ENCODE data around the gene SDHA.
"Not testable (repeated sequence)": the region's sequence is repeated elsewhere in the genome, so short reads cannot be mapped to it uniquely, and the experiment has no call there.

The SDHA gene

DNA sequence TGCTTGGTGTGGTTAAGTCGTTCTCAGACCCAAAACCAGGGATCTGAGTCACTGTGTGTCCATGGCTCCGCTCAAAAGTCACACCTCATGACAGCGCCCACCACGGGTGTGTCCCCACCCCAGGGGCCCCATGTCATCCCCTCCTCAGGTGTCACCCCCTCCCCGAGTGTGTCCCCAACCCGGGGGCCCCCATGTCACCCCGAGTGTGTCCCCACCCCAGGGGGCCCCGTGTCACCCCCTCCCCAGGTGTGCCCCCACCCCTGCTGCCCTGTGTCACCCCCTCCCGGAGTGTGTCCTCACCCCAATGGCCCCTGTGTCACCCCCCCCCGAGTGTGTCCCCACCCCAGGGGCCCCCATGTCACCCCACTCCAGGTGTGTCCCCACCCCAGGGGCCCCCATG lies 21.8 kb upstream of the SDHA start:
- FAIRE-seq (no peak), DNase-seq (ENCODE audit: extremely low spot score, insufficient read length, low read depth) (no peak)

DNA sequence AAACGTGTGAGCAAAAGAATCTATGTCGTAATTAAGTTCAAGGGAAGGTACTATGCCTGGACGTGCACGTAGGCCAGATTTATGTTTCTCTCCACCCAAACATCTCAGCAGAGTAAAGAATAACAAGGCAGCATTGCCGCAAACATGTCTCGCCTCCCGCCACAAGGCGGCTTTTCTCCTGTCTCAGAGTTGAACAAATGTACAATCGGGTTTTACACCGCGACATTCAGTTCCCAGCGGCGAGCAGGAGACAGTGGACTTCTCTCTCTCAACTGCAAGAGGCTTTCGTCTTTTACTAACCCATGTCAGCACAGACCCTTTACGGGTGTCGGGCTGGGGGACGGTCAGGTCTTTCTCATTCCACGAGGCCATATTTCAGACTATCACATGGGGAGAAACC lies 21.1 kb upstream of the SDHA start:
- not testable (repeated sequence) for DNase-seq (ENCODE audit: extremely low spot score, insufficient read length, low read depth)

DNA sequence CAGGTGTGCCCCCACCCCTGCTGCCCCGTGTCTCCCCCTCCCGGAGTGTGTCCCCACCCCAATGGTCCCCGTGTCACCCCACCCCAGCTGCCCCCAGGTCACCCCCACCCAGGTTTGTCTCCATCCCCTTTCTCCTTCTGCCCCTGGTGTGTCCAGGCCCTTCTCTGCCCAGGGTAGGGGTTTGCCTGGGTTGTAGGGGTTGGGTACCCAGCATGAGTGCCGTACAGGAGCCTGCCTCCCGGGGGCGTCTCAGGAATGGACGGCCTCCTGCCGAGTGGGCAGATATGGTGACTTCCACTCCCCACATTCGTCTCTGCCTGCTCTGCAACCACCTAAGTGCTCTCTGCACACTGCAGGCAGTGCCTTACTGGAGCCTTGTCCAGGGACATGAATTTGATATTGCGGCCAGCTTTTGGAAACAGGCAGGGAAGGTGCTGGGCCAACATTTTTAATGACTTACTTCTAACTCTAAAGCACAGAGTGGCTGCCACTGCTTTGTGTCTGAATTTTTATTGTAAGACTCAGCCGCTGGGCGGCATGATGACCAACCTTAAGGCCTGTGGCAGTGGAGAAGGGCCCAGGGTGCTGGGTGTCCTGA lies 20.1 kb upstream of the SDHA start:
- no peak for DNase-seq (ENCODE audit: extremely low spot score, insufficient read length, low read depth)
- no peak for FAIRE-seq

More for the DNA sequence above, 21.1 kb upstream of the SDHA start:
- not testable (repeated sequence) for FAIRE-seq

DNA sequence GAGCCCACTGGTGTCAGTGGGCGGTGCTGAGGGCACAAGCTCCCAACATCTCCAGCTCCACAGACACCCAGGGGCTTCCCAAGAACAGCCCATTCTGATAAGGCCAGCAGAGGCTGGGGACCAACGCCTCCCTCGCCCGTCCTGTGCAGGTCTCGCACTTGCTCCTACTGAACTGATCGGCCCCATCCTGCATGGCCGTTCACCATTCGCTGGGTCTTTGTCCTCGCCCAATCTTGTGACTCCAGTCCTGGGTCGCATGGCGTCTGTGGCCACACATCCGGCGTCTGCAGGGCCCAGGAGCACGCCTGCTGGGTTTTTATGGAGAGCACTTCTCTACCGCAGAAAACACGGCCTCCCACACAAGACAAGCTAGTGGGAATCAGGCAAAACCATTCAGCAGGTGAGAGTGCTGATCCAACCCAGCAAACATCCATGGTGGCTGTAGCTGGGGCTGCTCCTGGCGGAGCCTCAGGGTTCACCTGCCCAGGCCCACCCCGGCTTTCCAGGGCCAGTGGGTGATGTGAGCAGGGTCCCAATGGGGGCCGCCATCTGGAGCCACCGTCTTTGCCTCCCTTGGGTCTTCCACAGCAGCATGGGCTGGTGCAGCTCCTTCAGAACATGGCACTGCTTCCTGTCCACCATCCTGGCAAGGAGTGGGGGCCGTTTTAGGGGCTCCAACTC lies 19.5 kb upstream of the SDHA start:
- DNase-seq (ENCODE audit: extremely low spot score, insufficient read length, low read depth) (no peak), FAIRE-seq (no peak)

DNA sequence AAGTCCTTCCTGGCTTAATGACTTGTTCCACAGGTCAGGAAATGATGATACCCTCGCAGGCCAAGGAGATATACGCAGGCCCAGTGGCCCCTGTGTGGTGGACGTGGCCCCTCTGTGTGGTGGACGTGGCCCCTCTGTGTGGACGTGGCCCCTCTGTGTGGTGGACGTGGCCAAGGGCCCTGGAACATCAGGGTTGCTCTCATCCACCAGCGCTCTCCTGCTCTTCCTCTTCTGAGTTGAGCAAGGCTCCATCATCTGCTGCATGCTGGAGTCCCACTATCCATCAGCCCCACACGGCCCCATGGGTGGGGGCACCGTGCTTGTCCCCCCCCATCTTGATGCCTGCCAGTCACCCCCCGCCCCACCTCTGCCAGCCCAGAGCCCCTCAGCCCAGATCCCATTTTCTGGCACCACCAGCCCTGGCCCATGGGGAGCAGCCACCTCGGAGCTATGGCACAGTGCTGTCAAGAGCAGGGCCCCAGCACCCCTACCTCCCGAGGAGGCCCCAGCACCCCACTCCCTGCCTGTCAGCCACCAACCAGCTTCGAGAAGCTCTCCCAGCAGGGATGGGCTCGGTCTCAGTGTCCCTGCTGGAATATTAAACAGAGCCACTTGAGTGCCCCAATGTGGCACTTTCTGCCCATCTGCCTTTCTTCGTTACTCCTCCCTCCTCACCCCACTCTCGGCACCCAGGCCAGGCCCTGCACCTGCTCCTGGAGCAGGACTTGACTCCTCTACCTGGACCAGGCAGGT lies 18.7 kb upstream of the SDHA start:
- FAIRE-seq (no peak), DNase-seq (ENCODE audit: extremely low spot score, insufficient read length, low read depth) (no peak)

DNA sequence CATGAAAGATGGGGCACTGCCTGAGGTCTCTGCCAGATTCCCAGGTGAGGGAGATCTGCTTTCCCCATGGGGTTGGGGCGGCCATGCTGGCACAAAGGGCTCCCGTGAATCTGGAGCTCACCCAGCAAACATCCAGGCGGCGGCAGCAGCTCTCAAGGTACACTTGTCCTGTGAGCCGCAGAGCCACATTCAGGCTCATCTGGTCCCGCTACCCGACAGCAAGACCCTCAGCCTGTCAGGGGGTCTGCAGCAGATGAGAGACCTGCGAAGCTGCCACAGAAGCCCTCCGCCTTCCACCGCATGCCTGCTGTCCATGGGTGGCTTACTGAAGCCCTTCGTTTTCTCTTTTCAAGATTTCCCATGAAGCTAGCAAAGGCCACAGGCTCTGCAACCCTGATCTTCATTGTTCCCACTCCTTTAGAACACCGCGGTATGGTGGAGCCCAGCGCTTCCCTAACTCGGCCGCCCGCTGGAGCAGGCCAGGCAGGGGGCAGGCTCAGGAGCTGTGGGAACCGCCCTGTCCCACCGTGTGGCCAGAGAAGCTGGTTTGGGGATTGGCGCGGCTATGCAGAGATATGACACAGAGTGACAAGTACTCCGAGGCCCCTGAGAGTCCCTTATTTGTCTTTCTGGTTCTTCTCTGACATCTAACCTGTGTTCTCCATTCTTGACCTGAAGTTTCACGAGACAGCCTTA lies 18.0 kb upstream of the SDHA start:
- no peak for FAIRE-seq
- no peak for DNase-seq (ENCODE audit: extremely low spot score, insufficient read length, low read depth)

DNA sequence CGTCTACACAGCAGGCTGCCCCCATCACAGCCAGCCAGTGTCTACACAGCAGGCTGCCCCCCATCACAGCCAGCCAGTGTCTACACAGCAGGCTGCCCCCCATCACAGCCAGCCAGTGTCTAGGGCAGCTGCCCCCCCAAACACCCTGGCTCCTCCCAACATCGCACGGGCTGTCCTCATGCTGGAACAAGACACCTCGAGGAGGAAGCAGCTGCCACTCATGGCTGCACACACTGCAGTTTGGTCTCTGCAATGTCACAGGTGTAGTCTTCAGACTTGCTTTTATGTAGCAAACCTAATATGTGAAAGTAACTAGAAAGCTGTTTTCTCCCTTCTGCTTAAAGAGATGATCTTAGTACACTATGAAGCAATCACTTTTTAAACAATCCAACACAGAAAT lies 17.1 kb upstream of the SDHA start:
- DNase-seq (ENCODE audit: extremely low spot score, insufficient read length, low read depth) (no peak), FAIRE-seq (no peak)

DNA sequence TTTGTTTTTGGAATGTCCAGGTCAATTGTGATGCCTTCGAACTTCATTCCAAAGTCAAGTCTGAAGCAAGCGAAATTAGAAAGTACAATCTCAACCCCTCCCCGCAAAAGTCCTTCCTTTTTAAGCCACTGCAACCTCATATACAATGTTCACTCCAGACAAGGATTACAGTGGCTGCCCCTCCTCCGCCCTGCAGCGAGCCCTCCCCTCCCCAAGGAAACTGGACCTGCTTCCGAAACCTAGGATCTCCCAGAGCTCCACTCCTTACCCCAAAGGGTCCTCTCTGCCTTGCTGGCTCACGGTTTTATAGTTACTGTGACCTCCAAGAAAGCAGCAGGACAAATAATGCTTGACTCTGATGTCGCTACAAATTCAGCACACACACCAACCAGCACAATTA lies 16.4 kb upstream of the SDHA start:
- no peak for FAIRE-seq

DNA sequence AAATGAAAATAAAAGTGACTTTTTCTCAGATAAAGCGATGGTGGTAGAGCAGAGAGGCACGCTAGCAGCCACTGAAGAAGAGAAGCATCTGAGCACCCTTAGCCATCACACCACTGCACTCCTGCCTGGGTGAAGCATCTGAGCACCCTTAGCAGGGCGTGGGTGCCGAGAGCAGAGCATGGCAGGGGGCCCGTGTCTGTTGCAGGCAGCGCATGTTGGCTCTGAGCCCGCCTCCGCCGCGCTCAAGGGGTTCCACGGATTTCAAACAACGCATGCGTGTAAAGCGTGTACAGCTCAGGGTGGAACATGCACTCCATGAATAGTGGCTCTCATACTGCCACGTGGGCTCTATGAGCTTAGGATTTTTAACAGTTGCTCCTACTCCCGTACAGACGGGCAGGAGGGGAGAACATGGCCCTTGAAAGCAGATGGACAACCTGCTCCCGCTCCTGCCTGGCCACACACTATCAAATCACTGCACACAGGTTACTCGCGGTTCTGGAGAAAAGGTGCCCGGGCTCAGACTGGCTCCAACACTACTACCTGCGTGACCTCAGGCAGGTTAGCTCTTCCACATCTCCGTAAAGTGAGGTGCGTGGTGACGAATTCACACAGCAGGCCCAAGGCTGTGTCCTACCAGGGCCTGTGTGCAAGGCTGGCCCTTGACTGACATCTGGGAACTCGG lies 14.7 kb upstream of the SDHA start:
- DNase-seq (ENCODE audit: extremely low spot score, insufficient read length, low read depth): no peak
- FAIRE-seq: no peak

More for the DNA sequence above, 16.4 kb upstream of the SDHA start:
- DNase-seq (ENCODE audit: extremely low spot score, insufficient read length, low read depth): no peak

DNA sequence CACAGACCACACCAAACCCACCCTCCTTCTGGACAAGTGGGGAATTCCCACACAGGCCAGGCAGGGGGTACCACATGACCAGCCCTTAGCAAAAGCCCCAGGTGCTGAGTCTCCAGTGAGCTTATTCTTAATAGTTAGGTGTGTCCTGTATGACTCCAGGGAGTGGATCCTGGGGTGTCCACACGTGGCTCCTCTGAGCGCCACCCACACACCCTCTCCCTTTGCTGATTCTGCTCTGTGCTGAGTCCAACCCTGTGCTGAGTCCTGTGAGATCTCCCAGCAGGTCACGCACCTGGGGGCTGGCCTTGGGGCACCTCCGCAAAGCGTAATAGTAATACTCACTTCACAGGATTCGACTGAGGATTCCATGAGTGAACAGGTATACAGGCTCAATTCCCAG lies 14.1 kb upstream of the SDHA start:
- FAIRE-seq (no peak), DNase-seq (ENCODE audit: extremely low spot score, insufficient read length, low read depth) (no peak)

DNA sequence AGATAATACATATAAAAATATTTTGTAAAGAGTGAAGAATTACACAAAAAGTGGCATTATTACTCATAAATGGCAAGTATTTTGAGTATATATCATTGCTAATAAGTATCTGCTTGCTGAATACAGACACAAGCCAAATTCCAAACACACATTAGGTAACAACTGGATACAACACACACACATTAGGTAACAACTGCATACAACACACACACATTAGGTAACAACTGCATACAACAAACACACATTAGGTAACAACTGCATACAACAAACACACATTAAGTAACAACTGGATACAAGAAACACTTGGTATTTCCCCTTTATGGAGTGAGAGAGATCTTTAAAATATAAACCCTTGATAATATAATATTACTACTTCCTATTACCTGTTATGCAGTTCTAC lies 13.7 kb upstream of the SDHA start:
- no peak for FAIRE-seq
- no peak for DNase-seq (ENCODE audit: extremely low spot score, insufficient read length, low read depth)

DNA sequence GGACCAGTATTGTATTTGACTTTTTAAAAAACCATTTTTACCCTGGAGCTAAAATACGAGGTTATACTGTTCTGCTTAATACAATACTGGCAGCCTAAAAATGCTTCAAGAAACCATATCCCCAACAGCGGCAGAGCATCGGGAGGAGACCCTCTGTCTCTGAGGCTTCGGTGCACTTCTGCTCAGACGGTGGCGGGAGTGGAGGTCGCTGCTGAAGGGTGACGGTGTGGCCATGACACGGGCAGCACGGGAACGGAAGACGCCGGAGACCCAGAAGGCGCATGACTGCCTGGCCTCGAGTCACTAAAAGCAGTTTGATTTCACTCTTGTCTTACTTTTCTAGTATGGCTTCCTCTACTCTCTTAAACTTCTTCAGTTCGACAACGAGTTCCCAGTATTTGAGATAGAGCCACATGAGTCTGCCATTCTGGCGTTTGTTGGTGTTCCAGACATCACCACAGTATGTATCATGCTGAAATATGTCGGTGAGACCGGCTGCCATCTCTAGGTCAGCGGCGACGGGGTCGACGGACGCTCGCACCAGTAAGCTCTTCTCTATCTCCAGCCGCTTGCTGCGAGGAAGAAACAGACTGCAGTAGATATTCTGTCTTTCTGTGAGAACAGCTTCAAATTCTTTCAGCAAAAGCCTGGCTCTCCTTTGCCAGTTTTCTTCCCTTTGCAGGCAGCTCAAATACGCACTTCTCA lies 13.0 kb upstream of the SDHA start:
- FAIRE-seq: no peak

DNA sequence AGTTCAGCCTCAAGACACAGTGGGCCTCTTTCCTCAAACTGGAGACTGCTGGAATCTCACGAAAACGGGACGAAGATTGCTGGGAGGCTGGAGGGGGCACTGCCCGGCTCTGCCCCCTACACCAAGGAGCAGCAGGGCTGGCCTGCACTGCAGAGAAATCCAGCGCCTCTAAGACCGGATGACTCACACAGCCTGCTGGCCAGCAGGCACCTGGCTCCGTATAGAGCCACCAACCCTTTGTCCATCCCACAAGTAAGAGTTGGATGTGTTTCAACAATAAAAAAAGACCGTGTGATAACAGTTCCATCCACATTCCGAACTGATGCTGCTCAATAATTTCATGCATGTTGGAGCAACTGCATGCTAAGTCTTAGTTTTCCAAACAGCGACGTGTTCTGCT lies 11.7 kb upstream of the SDHA start:
- FAIRE-seq: no peak
- DNase-seq (ENCODE audit: extremely low spot score, insufficient read length, low read depth): no peak

More for the DNA sequence above, 13.0 kb upstream of the SDHA start:
- DNase-seq (ENCODE audit: extremely low spot score, insufficient read length, low read depth): no peak

DNA sequence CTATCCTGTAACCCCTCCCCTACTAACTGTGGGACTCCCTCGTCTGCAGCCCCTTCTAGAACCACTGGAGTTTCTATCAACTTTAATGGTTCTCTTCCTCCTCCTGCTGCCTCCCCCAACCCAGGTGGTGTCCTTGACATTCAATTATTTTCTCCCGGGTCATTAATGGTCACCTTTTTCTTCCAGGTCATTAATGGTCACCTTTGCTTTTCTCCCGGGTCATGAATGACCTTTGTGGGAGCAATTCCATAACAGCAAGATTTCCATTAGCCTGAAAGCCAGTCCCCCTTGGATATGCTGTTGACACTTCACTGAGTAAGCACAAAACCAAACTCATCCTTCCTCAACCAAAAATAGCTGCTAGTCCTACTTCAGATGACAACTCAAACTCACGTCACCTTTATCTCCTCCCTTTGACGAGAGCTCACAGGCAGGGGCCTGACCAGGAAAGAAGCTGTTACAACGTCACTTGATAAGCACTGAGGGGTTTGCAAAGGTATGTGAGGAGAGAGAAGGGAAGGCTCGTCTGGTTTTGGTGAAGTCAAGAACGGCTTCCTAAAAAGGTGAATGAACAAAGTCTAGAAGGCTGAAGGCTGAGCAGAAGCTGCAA lies 11.1 kb upstream of the SDHA start:
- DNase-seq (ENCODE audit: extremely low spot score, insufficient read length, low read depth) (no peak), FAIRE-seq (no peak)

DNA sequence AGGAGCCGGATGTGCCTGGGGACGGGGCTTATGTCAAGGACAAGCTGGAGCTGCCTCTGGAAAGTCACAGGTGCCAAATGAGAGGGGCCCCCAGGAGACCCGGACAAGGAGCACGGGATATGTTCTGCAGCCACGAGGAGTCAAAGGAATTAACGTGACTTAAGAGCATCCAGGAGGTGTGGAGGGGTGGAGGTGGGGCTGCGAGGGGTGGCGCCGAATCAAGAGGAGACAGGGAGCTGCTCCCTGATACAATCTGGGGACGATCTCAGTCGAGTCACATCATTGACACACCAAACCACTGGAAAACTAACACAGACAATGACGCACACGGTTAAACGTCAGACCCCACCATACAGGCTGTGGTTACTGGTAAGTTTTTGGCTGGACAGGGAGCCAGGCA lies 10.5 kb upstream of the SDHA start:
- DNase-seq (ENCODE audit: extremely low spot score, insufficient read length, low read depth) (no peak), FAIRE-seq (no peak)

DNA sequence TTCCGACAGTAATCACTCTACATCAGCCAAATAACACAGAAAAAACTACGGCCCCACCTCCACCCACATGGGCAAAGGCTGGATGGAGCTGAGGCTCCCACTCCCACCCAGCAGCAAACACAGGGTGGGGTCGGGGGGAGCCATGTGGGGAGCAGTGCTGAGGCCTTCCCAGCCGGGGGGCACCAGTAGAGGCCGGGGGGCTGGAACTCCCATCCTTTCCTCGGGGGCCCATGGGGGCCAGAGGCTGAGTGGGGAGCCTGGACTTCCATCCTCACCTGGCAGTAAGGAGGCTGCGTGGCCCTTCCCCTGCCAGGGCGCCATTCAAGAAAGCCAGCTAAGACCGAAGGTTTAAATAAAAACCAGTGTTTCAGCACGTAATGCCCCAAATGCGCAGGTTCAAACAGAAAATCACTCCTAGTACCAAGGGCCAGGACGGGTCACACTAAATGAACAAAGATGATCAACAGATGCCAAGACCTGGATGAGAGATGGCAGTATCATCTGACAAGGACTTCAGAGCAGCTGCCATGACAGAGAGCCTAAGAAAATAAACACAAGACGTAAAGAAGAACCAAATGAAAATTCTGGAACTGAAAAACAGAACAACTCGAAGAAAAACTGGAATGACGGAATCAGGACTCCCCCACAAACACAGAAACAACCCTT lies 9.5 kb upstream of the SDHA start:
- FAIRE-seq: no peak

DNA sequence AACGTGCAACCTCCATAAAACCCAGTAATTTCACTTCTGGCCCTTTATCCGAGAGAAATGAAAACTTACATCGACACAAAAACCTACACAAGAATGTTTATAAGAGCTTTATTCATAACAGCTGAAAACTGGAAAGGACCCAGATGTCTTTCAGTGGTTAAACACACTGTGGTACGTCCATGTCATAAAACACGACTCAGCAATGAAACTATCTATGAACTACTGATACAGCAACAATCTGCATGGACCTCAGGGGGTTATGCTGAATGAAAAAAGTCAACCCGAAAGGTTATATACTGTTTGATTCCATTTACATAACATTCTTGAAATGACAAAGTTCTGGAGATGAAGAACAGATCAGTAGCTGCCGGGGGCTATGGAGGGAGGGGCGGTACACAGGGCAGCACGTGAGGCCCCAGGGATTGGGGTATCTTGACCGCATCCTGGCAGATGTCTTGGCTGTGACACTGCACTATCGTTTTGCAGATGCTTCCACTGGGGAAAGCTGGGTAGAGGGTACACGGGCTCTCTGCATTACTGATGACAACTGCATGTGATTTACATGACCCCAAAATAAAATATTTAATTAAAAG lies 4.2 kb upstream of the SDHA start:
- DNase-seq (ENCODE audit: extremely low spot score, insufficient read length, low read depth): no peak
- no peak for FAIRE-seq

More for the DNA sequence above, 9.5 kb upstream of the SDHA start:
- DNase-seq (ENCODE audit: extremely low spot score, insufficient read length, low read depth): no peak

DNA sequence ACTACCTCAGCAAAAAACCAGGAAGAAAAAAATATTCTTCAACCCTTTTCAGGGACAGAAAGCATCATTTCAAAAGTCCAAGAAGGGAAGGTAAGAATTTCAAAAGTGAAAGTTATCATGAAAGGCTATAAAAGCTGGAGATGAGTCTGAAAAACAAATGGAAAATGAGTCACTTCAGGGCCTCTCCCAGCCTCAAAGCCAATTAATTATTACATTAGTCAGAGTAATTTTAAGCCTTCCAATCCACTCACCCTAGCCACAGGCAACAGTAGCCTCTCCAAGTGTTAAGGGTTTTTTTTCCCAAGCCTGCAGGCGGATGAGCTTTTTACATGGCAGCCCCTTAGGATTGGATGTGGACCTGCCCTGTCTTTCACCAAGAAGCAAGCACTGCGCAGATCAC lies 2.9 kb upstream of the SDHA start:
- DNase-seq (ENCODE audit: extremely low spot score, insufficient read length, low read depth); FAIRE-seq: not testable (repeated sequence)
